ENCODE data around the gene AIG1.
"Not testable (repeated sequence)": the region's sequence is repeated elsewhere in the genome, so short reads cannot be mapped to it uniquely, and the experiment has no call there.

The AIG1 gene

GRCh38 chr6:143337201-143337949, 276.7 kb downstream of the AIG1 start:
- DNase-seq: no peak

DNA sequence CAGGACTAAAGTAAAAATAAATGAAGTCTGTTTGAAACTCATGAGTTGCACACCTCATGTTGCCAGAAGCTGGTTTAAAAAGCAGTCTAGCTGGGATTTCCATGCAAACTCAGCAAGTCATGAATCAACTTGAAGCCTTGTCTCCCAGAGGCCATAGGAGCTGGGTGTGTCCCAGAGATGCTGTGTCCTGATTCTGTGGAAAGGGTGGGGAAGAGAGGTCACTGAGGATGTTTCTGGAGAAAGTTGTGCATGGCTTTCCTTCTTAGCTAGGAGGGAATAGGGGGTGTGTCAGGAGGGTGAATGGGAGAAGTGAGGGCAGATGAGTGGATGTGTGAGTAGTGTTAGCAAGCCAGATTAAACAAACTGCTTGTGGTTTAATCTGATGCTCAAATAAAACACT, 278.5 kb downstream of the AIG1 start:
- no peak for DNase-seq

DNA sequence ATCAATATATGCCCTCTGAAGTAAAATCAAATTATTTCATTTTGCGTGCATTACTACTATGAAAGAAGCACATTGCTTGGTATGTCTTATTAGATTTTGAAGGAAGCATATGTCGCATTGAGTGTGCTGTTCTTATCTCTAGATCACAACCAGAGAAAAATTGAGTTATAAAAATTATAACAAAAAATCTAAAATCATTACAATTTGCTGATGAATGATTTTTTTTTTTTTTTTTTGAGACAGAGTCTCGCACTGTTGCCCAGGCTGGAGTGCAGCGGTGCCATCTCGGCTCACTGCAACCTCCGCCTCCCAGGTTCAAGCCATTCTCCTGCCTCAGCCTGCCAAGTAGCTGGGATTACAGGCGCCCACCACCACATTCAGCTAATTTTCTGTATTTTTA, 284.8 kb downstream of the AIG1 start:
- not testable (repeated sequence) for DNase-seq

GRCh38 chr6:143346004-143346403, 285.3 kb downstream of the AIG1 start:
- DNase-seq: no peak

GRCh38 chr6:143348531-143348930, 287.8 kb downstream of the AIG1 start:
- DNase-seq: no peak

GRCh38 chr6:143349530-143349929, 288.8 kb downstream of the AIG1 start:
- DNase-seq: no peak

DNA sequence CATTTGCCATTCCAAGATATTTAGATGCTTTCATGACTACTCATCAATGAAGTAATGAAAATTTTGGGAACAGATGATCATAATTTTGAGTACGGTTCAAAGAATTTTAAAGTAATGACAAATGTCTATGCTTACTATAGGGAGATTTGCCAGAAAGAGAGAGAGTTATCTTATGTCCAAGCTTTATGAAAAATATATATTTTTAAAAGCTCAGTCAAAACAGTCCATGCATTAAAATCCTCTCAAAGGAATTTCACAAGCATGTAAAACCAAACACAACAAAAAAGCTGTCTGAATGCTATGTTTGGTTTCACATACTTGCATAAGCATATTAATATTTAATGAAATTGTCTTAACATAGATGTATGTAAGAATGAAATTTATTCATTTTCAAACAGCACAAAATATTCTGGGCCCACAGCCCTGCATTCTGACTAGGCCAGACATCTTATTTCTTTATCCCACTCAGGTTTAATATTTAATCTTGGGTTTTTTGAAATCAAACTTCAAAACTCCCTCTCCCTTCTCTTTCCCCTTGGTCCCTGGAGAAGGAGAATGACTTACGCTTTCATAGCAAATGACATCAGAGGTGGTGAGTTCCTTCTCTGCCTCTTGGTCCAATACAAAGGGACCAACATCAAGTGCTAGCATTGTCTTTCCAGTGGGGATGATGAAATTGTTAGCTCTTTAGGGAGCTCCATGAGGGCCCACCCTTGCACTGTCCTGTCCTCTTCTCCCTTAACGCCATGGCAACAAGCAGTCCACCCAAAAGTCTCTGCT, 295.6 kb downstream of the AIG1 start:
- no peak for DNase-seq

- no peak for DNase-seq
Observed at GRCh38 chr6:143357152-143357551, 296.5 kb downstream of the AIG1 start.

DNA sequence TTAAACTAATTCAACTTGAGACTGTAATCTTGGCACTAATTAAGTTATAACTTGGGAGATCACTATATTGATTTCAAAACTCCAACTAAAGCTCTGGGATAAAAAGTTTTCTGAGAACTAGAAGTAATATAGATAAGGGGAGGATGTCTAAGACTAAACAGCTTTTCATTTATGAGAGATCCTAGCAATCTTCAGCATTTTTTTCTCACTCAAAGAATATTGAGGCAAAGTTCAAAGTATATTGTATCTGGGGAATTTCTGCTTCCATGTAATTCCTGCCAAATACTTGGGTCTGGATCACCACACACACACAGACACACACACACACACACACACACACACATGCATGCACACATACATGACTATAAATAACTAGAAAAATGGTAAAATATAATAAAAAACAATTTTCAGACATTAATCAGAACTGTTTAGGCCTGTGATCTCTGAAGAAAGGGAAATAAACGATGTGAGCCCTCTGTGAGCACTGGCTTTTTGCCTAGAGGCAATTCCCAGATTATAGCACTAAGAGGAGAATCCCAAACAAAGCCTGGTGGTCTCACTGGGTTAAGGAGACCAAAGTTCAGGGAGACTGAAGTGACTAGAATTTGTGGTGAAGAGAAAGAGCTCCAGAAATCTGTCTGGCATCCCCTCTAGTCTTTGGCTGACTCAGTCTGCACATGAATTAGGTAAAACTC, 297.0 kb downstream of the AIG1 start:
- no peak for DNase-seq

DNA sequence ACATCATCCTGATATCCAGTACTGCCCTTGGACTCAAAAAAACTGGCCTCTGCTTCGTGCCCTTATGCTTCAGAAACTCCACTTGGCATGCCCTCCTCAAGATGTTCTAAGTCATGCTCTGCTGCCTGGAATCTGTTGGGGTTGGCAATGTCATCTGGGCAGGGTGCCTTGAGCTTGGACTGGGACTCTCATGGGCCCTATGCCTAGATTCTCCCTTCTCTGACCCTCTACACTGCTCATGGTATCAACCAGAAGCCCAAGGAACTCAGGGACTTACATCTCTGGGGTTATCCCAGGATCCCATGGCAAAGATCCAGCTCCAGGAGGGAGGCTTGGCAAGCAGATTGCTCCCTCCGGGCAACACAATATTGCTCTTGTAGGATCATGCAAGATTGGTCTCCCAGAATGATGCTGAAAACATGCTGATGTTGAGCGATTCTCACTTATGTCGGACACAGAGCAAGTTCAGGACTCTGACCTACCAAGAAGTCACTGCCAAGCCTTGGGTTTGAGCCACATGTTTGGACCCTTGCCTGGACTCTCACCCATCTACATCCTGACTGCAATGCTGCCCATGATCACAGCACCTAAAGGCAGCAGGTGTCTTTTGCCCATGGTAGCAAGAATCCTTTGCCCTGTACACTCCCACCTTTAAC, 301.0 kb downstream of the AIG1 start:
- no peak for DNase-seq

DNA sequence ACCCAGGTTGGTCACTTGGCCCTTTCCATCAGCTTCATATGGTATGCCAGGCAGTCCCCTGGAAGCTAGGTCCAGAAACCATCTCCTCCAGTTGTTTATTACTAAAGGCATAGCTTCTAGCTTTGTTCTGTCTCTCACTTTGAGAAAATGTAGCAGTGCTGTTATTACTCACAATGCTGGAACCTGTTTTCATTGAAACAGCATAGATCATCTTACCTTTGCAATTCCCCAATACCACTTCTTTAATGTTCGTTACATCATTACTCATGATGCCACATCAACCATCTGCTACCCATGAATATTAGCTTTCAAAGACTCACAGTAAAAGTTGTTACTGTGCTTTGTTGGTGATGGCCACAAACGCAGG, 301.5 kb downstream of the AIG1 start:
- DNase-seq: no peak

GRCh38 chr6:143363299-143363698, 302.6 kb downstream of the AIG1 start:
- DNase-seq: no peak

- DNase-seq: no peak
Observed at GRCh38 chr6:143368426-143368825, 307.7 kb downstream of the AIG1 start.

DNA sequence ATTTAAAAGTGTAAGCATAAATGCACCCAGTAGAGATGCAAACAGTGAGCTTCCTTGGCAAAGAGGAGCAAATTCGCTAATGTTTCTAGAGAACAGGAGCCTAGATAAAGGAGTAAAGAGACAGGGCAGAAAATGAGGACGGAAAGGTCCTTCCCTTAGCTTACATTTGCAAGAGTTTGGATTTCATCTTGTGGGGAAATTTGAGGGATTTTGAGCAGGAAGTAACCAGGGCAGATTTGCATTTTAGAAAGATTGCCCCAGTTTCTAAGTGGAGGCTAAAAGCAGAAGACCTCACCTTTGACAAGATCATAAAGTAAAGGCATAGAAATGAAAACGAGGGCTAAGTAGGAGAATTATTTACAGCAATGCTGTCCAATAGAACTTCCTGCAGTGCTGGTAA, 309.3 kb downstream of the AIG1 start:
- DNase-seq: no peak

DNA sequence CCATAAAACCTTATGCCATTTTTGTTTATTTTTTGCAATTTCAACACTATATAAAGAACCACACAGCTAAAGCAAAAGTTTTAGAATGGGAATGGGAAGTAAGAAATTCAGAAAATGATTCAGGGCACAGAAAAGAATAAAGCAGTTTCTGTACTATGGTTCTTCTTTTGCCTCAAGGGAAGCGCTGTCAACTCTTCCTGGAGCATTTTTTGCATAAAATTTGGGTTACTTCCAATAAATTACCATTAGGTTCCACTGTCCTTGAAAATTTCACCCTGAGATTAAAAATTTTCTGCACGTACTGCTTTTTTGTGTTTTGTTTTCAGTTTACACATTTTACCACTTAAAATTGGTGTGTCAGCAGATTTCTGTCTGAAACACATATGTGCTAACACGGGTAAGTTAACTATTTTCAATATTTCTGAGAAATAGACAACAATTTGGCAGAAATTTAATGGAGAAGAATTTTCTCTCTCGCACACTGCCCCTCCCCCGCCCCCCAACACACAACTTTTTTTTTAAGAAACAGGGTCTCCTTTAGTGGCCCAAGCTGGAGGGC, 310.2 kb downstream of the AIG1 start:
- DNase-seq: no peak

GRCh38 chr6:143372199-143372882, 311.7 kb downstream of the AIG1 start:
- no peak for DNase-seq

DNA sequence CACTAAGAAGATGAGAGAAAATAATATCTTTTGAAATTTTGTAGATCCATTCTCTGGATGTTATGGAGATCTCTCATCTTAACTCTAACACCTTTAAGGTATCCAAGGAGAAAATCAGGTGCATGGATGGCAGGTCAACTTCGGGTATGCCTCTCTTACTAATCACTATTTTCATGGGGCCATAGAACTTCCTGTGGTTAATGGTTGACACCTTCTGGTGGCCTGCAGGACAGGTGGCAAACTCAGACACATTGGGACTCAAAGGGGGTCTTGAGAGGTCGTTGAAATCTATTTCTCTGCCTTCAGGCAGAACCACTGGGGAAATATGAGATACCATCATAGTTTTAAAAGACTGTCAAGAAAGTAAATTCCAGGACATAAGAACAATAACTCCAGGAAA, 313.3 kb downstream of the AIG1 start:
- DNase-seq: no peak

- no peak for DNase-seq
Observed at GRCh38 chr6:143375022-143375585, 314.4 kb downstream of the AIG1 start.

- DNase-seq: no peak
Observed at GRCh38 chr6:143376375-143376774, 315.7 kb downstream of the AIG1 start.

DNA sequence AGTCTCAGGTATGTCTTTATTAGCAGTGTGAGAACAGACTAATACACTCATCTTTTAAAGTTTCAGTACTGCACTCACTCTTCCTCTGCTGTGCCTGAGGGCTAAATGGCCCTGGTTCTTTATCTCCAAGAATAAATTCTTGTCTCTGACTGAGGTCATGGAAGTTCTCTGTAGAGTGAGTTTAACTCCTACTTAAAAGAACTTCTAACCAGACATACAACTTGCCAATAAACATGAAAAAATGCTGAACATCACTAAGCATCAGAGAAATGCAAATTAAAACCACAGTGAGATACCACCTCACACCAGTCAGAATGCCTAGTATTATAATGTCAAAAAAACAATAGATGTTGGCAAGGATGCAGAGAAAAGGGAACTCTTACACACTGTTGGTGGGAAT, 316.2 kb downstream of the AIG1 start:
- no peak for DNase-seq

DNA sequence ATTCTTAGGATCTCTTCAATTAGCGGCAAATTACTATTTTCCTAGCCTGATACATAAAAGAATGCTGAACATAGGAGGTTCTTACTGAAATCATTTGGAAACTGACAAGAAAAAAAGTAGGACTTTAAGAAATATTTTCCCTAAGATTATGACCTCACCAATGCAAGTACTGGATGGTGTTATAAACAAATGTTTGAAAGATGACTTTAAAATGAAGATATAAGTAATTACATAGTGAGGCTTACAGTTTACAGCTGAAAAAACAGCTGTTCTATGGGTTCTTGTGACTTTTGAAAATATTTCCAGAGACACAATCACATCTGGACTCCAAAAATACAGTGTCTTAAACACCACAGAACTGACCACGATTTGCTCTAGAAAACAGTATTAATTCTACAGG, 324.9 kb downstream of the AIG1 start:
- DNase-seq: no peak

DNA sequence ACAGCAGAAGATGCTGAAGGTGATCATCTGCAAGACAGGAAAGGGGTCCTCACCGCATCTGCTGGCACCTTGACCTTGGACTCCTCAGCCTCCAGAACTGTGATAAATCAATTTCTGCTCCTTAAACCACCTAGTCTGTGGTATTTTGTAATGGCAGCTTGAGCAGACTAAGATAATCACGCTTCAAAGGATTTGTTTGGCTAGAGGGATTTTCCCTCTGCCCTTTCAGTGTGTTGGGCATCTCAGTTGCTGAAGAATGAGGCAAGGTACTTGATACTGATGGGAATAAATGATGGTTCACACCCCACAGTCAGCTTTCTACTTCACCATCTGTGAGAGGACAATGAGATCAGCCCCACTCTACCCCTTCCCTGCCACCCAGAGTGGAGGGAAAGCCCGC, 329.6 kb downstream of the AIG1 start:
- no peak for DNase-seq

All from DMS153 (cell line).